Panc1 (cell line): Measurements from ENCODE around the gene SELENOT.

ENCODE experiments used
- POLR2AphosphoS5 ChIP-seq: IDR thresholded peaks from 2 replicates; pipeline ENCODE4 v1.6.1; 2012; ENCODE audit warnings: mild to moderate bottlenecking, low read depth, low read length, moderate library complexity
- SIN3A ChIP-seq: IDR thresholded peaks from 2 replicates; pipeline ENCODE4 v1.6.1; 2012; ENCODE audit warnings: low read depth, mild to moderate bottlenecking, low read length, moderate library complexity, borderline replicate concordance; ENCODE audit not compliant: insufficient read depth
- TCF7L2 ChIP-seq: IDR thresholded peaks from 2 replicates; pipeline ENCODE4 v1.6.1; 2011; ENCODE audit warnings: mild to moderate bottlenecking, low read depth, low read length, inconsistent platforms
- TF ChIP-seq, protein P1 (sequence below): fragments of 450-650 bp; IDR thresholded peaks from 2 replicates; pipeline ENCODE4 v1.5.1; 2017; ENCODE audit warnings: mild to moderate bottlenecking
- TF ChIP-seq, protein P2 (sequence below), 2 experiments: IDR thresholded peaks; 2 replicates each; pipeline ENCODE4 v1.6.1; 2011 to 2012; ENCODE audit warnings: low read depth in 2 of 2, control low read depth in 1 of 2, low read length in 1 of 2, mild to moderate bottlenecking in 1 of 2, moderate library complexity in 1 of 2; ENCODE audit not compliant: insufficient read depth in 1 of 2

DNA sequence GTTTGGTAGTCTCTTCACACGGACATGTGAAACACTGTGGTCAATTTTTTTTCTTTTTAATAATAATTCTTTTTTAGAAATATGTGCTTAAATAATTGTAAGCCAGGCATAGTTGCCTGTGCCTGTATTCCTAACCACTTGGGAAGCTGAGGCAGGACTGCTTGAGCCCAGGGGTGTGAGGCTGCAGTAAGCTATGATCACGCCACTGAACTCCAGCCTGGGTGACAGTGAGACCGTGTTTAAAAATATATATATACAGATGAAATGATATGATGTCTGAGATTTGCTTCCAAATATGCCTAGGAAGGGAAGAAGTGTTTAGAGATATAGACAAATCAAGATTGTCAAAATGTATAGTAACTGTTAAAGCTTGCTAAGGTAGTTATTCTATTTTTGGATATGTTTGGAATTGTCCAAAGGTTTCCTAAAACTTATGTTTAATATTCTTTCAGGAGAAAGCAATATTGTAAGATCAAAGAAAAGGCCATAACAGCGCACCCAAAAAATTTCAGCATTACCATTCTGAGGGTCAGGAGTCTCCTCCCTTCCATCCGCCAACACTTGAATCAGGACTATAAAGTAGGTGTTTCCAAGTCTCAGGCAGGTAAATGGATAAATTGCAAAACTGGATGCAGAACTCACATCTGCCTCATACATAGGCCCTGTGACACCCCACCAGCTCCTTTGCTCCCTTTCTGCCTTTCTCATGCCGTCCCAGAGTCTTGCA, 532 bp upstream of the SELENOT start:
- TF ChIP-seq, protein P1, sequence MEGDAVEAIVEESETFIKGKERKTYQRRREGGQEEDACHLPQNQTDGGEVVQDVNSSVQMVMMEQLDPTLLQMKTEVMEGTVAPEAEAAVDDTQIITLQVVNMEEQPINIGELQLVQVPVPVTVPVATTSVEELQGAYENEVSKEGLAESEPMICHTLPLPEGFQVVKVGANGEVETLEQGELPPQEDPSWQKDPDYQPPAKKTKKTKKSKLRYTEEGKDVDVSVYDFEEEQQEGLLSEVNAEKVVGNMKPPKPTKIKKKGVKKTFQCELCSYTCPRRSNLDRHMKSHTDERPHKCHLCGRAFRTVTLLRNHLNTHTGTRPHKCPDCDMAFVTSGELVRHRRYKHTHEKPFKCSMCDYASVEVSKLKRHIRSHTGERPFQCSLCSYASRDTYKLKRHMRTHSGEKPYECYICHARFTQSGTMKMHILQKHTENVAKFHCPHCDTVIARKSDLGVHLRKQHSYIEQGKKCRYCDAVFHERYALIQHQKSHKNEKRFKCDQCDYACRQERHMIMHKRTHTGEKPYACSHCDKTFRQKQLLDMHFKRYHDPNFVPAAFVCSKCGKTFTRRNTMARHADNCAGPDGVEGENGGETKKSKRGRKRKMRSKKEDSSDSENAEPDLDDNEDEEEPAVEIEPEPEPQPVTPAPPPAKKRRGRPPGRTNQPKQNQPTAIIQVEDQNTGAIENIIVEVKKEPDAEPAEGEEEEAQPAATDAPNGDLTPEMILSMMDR, result no peak
- TF ChIP-seq, protein P2, sequence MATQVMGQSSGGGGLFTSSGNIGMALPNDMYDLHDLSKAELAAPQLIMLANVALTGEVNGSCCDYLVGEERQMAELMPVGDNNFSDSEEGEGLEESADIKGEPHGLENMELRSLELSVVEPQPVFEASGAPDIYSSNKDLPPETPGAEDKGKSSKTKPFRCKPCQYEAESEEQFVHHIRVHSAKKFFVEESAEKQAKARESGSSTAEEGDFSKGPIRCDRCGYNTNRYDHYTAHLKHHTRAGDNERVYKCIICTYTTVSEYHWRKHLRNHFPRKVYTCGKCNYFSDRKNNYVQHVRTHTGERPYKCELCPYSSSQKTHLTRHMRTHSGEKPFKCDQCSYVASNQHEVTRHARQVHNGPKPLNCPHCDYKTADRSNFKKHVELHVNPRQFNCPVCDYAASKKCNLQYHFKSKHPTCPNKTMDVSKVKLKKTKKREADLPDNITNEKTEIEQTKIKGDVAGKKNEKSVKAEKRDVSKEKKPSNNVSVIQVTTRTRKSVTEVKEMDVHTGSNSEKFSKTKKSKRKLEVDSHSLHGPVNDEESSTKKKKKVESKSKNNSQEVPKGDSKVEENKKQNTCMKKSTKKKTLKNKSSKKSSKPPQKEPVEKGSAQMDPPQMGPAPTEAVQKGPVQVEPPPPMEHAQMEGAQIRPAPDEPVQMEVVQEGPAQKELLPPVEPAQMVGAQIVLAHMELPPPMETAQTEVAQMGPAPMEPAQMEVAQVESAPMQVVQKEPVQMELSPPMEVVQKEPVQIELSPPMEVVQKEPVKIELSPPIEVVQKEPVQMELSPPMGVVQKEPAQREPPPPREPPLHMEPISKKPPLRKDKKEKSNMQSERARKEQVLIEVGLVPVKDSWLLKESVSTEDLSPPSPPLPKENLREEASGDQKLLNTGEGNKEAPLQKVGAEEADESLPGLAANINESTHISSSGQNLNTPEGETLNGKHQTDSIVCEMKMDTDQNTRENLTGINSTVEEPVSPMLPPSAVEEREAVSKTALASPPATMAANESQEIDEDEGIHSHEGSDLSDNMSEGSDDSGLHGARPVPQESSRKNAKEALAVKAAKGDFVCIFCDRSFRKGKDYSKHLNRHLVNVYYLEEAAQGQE (IDR thresholded peaks at IDR 0.05; ENCODE audit: insufficient read depth in 1 of 2, low read depth in 2 of 2, low read length in 1 of 2), result no peak
- TF ChIP-seq TCF7L2, result no peak
- TF ChIP-seq POLR2AphosphoS5, result no peak
- no peak for TF ChIP-seq SIN3A
